Measurements from ENCODE around the gene HAUS6.

HAUS6 gene

DNA sequence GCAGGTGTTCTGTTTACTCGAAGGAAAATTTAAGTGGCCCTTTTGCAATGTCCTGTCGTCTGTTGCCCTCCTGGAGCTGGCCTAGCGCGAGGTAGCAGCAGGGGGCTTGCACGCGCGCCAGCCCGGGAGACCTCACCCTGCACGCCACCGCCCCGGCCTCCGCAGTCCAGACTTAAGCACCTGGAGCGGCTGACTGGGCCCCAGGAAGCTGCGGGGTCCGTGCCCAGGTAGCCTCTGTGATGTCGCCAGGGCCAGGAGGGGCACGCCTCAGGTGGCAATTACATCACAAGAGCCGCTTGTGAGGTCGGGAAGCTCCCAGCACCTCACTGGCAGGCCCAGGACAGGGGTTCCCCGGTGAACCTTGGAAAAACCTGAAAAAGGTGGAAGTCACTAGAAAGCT, 69.7 kb downstream of the HAUS6 start, which contains the start of gene SAXO1:
TSS of gene SAXO1 (minus strand) at position 195 of the 400 bp plus-strand sequence. CDS start 301 bp downstream, outside the sequence.
- DNase-seq (ENCODE audit: low read depth in 1 of 2, low spot score in 1 of 2) = no peak
- Histone ChIP-seq H3K4me3 (replicated peaks; ENCODE audit: insufficient read depth, low read length) (no peak within 1 kb of the TSS), H3K27ac (replicated peaks) (no peak within 1 kb of the TSS), H3K27me3 (ENCODE audit: insufficient read depth, poor library complexity, severe bottlenecking) (no peaks in the 10 kb centered on the region)
- TF ChIP-seq, protein P1, sequence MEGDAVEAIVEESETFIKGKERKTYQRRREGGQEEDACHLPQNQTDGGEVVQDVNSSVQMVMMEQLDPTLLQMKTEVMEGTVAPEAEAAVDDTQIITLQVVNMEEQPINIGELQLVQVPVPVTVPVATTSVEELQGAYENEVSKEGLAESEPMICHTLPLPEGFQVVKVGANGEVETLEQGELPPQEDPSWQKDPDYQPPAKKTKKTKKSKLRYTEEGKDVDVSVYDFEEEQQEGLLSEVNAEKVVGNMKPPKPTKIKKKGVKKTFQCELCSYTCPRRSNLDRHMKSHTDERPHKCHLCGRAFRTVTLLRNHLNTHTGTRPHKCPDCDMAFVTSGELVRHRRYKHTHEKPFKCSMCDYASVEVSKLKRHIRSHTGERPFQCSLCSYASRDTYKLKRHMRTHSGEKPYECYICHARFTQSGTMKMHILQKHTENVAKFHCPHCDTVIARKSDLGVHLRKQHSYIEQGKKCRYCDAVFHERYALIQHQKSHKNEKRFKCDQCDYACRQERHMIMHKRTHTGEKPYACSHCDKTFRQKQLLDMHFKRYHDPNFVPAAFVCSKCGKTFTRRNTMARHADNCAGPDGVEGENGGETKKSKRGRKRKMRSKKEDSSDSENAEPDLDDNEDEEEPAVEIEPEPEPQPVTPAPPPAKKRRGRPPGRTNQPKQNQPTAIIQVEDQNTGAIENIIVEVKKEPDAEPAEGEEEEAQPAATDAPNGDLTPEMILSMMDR (IDR thresholded peaks at IDR 0.05; ENCODE audit: insufficient read depth, low read length) = no peak
- TF ChIP-seq GABPA (IDR thresholded peaks at IDR 0.05; ENCODE audit: low read depth) = no peak
- TF ChIP-seq POLR2AphosphoS5 (IDR thresholded peaks at IDR 0.05; ENCODE audit: low read depth) = no peak
- TF ChIP-seq, protein P2, sequence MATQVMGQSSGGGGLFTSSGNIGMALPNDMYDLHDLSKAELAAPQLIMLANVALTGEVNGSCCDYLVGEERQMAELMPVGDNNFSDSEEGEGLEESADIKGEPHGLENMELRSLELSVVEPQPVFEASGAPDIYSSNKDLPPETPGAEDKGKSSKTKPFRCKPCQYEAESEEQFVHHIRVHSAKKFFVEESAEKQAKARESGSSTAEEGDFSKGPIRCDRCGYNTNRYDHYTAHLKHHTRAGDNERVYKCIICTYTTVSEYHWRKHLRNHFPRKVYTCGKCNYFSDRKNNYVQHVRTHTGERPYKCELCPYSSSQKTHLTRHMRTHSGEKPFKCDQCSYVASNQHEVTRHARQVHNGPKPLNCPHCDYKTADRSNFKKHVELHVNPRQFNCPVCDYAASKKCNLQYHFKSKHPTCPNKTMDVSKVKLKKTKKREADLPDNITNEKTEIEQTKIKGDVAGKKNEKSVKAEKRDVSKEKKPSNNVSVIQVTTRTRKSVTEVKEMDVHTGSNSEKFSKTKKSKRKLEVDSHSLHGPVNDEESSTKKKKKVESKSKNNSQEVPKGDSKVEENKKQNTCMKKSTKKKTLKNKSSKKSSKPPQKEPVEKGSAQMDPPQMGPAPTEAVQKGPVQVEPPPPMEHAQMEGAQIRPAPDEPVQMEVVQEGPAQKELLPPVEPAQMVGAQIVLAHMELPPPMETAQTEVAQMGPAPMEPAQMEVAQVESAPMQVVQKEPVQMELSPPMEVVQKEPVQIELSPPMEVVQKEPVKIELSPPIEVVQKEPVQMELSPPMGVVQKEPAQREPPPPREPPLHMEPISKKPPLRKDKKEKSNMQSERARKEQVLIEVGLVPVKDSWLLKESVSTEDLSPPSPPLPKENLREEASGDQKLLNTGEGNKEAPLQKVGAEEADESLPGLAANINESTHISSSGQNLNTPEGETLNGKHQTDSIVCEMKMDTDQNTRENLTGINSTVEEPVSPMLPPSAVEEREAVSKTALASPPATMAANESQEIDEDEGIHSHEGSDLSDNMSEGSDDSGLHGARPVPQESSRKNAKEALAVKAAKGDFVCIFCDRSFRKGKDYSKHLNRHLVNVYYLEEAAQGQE (IDR thresholded peaks at IDR 0.05; ENCODE audit: insufficient replicate concordance, low read depth) = no peak
- TF ChIP-seq SPI1 (IDR thresholded peaks at IDR 0.05; ENCODE audit: borderline replicate concordance, low read depth) = no peak

DNA sequence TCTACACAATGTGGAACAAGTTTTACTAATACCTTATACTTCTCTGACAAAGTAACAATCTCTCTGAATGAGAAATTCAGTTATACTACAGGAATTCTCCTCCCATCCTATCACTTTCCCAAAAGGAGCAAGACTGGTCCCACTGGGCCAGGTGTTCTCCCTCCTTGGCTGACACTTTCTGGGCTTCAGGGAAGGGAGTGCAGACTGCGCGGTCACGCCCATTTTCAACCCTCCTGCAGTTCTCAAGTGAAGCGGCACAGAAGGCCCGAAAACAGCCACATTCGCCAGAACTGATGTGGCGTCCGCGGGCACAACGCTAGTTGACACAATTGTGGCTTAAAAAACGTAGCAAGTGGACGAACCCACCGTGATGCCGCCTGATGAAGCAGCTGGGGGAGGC, 70.3 kb downstream of the HAUS6 start:
- no peaks in the 10 kb centered on the region for H3K27me3 ChIP-seq (ENCODE audit: insufficient read depth, poor library complexity, severe bottlenecking)
- no peak for DNase-seq (ENCODE audit: low read depth in 1 of 2, low spot score in 1 of 2)
- TF ChIP-seq POLR2AphosphoS5 (IDR thresholded peaks at IDR 0.05; ENCODE audit: low read depth) (no peak), GABPA (IDR thresholded peaks at IDR 0.05; ENCODE audit: low read depth) (no peak), SPI1 (IDR thresholded peaks at IDR 0.05; ENCODE audit: borderline replicate concordance, low read depth) (no peak)
- TF ChIP-seq, protein P2 (IDR thresholded peaks at IDR 0.05; ENCODE audit: insufficient replicate concordance, low read depth) = no peak
- TF ChIP-seq, protein P1 (IDR thresholded peaks at IDR 0.05; ENCODE audit: insufficient read depth, low read length) = no peak
- no peak overlapping the region for H3K4me3 ChIP-seq (replicated peaks; ENCODE audit: insufficient read depth, low read length)
- H3K27ac ChIP-seq (replicated peaks) = no peak overlapping the region

DNA sequence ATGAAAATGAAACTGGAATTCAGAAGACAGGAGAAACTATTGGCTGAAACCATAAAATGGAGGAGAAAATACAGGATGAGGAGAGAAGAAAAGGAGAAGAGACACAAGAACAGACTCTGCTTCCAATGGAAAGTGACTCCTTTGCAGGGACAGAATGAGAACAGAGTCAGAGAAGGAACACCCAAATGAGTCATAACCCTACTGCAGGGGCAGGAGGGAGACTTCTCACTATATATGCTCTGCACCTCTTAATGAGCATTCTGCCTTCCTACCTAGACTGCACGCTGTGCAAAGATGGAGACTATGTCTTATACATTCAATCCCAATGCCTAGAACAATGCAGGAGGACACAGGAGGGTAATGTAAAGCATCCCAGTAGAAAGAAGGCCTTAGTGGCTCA, 71.8 kb downstream of the HAUS6 start:
- DNase-seq (ENCODE audit: low read depth in 1 of 2, low spot score in 1 of 2) = no peak

More for the DNA sequence above, 71.8 kb downstream of the HAUS6 start:
- TF ChIP-seq, protein P1 (IDR thresholded peaks at IDR 0.05; ENCODE audit: insufficient read depth, low read length) = no peak
- TF ChIP-seq POLR2AphosphoS5 (IDR thresholded peaks at IDR 0.05; ENCODE audit: low read depth) = no peak
- H3K27me3 ChIP-seq (ENCODE audit: insufficient read depth, poor library complexity, severe bottlenecking) = no peaks in the 10 kb centered on the region
- no peak overlapping the region for H3K4me3 ChIP-seq (replicated peaks; ENCODE audit: insufficient read depth, low read length)
- H3K27ac ChIP-seq (replicated peaks) = no peak overlapping the region
